GM12878 (cell line): Measurements from ENCODE around the gene TSC22D4.

Source experiments
- BRCA1 ChIP-seq: IDR thresholded peaks from 2 replicates; pipeline ENCODE4 v1.6.1; 2011; ENCODE audit warnings: low read depth, low read length, improper control_type of control experiment
- EP300 ChIP-seq, 2 experiments: fragments of 150-350 bp in 1 of 2; IDR thresholded peaks; 2 replicates each; pipeline ENCODE4 v1.6.1; 2011 to 2012; ENCODE audit warnings: low read depth in 2 of 2, low read length in 2 of 2, borderline replicate concordance in 1 of 2, improper control_type of control experiment in 1 of 2, inconsistent platforms in 1 of 2; ENCODE audit not compliant: control insufficient read depth in 1 of 2
- GABPA ChIP-seq: IDR thresholded peaks from 2 replicates; pipeline ENCODE4 v1.6.1; 2014; ENCODE audit warnings: antibody characterized with exemption, low read depth, mild to moderate bottlenecking, inconsistent platforms
- KDM1A ChIP-seq: fragments of 200-600 bp; sonication (generic); IDR thresholded peaks from 2 replicates; pipeline ENCODE4 v1.6.1; 2016; ENCODE audit warnings: borderline replicate concordance
- MXI1 ChIP-seq: fragments of 150-350 bp; IDR thresholded peaks from 2 replicates; pipeline ENCODE4 v1.6.1; 2011; ENCODE audit warnings: low read depth, mild to moderate bottlenecking, inconsistent platforms, low read length, improper control_type of control experiment
- MYB ChIP-seq: fragments of 150-350 bp; IDR thresholded peaks from 2 replicates; pipeline ENCODE4 v1.6.1; 2014; ENCODE audit warnings: mild to moderate bottlenecking, low read depth, low read length, borderline replicate concordance
- PML ChIP-seq: IDR thresholded peaks from 2 replicates; pipeline ENCODE4 v1.6.1; 2012; ENCODE audit warnings: low read length, inconsistent platforms
- POLR2A ChIP-seq: IDR thresholded peaks from 2 replicates; pipeline ENCODE4 v1.6.1; 2011; ENCODE audit warnings: low read depth, mild to moderate bottlenecking, low read length
- RBBP5 ChIP-seq: fragments of 200-600 bp; sonication (generic); conservative IDR thresholded peaks from 2 replicates; pipeline ENCODE4 v1.6.1; 2016
- RCOR1 ChIP-seq: conservative IDR thresholded peaks from 2 replicates; pipeline ENCODE4 v1.6.1; 2012; ENCODE audit warnings: low read depth, low read length, improper control_type of control experiment
- SP1 ChIP-seq: IDR thresholded peaks from one replicate; pipeline ENCODE4 v1.6.1; 2011; ENCODE audit warnings: low read depth, low read length
- WRNIP1 ChIP-seq: IDR thresholded peaks from 2 replicates; pipeline ENCODE4 v1.6.1; 2011; ENCODE audit warnings: low read depth, low read length, improper control_type of control experiment, borderline replicate concordance

GRCh38 chr7:100467638-100468373, 11.2 kb downstream of the TSC22D4 start:
- no peak for TF ChIP-seq RCOR1
- no peak for TF ChIP-seq SP1
- no peak for TF ChIP-seq POLR2A
- TF ChIP-seq BRCA1 = no peak
- TF ChIP-seq MYB = no peak
- TF ChIP-seq KDM1A = no peak
- no peak for TF ChIP-seq GABPA
- no peak for TF ChIP-seq RBBP5
- TF ChIP-seq MXI1 = no peak
- no peak for TF ChIP-seq WRNIP1
- no peak for TF ChIP-seq EP300 (IDR thresholded peaks at IDR 0.05; ENCODE audit: borderline replicate concordance in 1 of 2, control insufficient read depth in 1 of 2, low read depth in 2 of 2, low read length in 2 of 2)
- TF ChIP-seq PML = no peak
